GM19035 (cell line): Measurements from ENCODE around the gene SMAD6.

Experiments used
- ATAC-seq: cut with Tn5 transposase; IDR thresholded peaks from one replicate; pipeline ENCODE4 v1.9.1; 2021; ENCODE audit not compliant: unreplicated experiment

Gene SMAD6

GRCh38 chr15:66739287-66739686 lies 37.3 kb downstream of the SMAD6 start:
- no peak for ATAC-seq

- ATAC-seq: no peak
Measured at GRCh38 chr15:66740802-66741201, 38.8 kb downstream of the SMAD6 start.

GRCh38 chr15:66741646-66742045 lies 39.6 kb downstream of the SMAD6 start:
- ATAC-seq: no peak

- no peak for ATAC-seq
Measured at GRCh38 chr15:66742286-66742685, 40.2 kb downstream of the SMAD6 start.

- no peak for ATAC-seq
Measured at GRCh38 chr15:66743204-66743603, 41.2 kb downstream of the SMAD6 start.

- ATAC-seq: no peak
Measured at GRCh38 chr15:66743703-66744536, 41.9 kb downstream of the SMAD6 start.

GRCh38 chr15:66744610-66745279 lies 42.7 kb downstream of the SMAD6 start:
- ATAC-seq: no peak

GRCh38 chr15:66745530-66746230 lies 43.6 kb downstream of the SMAD6 start:
- no peak for ATAC-seq

- no peak for ATAC-seq
Measured at GRCh38 chr15:66746231-66746605, 44.2 kb downstream of the SMAD6 start.

- no peak for ATAC-seq
Measured at GRCh38 chr15:66747223-66747622, 45.2 kb downstream of the SMAD6 start.

- ATAC-seq: no peak
Measured at GRCh38 chr15:66747886-66748707, 46.1 kb downstream of the SMAD6 start.

GRCh38 chr15:66748708-66749035 lies 46.6 kb downstream of the SMAD6 start:
- ATAC-seq: no peak

GRCh38 chr15:66749841-66750575 lies 48.0 kb downstream of the SMAD6 start:
- no peak for ATAC-seq

- ATAC-seq: no peak
Measured at GRCh38 chr15:66750609-66751008, 48.6 kb downstream of the SMAD6 start.

- ATAC-seq: no peak
Measured at GRCh38 chr15:66751579-66751978, 49.5 kb downstream of the SMAD6 start.

- no peak for ATAC-seq
Measured at GRCh38 chr15:66752078-66752477, 50.0 kb downstream of the SMAD6 start.

- ATAC-seq: no peak
Measured at GRCh38 chr15:66753687-66754377, 51.8 kb downstream of the SMAD6 start.

- no peak for ATAC-seq
Measured at GRCh38 chr15:66754789-66755188, 52.8 kb downstream of the SMAD6 start.

GRCh38 chr15:66755298-66756068 lies 53.4 kb downstream of the SMAD6 start:
- ATAC-seq: no peak
